ENCODE data around the gene VIL1.

GRCh38 chr2:218400167-218400929, 18.6 kb upstream of the VIL1 start:
- no peak for TF ChIP-seq CTCF (conservative IDR thresholded peaks at IDR 0.05 in 1 of 2, IDR thresholded peaks at IDR 0.05 in 1 of 2; ENCODE audit: low read depth in 1 of 2, low read length in 2 of 2)
- TF ChIP-seq EZH2 (IDR thresholded peaks at IDR 0.05; ENCODE audit: low read length, missing control alignments): no peak
